GM19372 (cell line): Measurements from ENCODE around the gene LLGL2.
"Not testable (repeated sequence)": the region's sequence is repeated elsewhere in the genome, so short reads cannot be mapped to it uniquely, and the experiment has no call there.

ENCODE experiments used
- ATAC-seq: cut with Tn5 transposase; IDR thresholded peaks from one replicate; pipeline ENCODE4 v1.9.1; 2021; ENCODE audit warnings: mild to moderate bottlenecking, low read depth, moderate library complexity; ENCODE audit not compliant: unreplicated experiment

The LLGL2 gene

DNA sequence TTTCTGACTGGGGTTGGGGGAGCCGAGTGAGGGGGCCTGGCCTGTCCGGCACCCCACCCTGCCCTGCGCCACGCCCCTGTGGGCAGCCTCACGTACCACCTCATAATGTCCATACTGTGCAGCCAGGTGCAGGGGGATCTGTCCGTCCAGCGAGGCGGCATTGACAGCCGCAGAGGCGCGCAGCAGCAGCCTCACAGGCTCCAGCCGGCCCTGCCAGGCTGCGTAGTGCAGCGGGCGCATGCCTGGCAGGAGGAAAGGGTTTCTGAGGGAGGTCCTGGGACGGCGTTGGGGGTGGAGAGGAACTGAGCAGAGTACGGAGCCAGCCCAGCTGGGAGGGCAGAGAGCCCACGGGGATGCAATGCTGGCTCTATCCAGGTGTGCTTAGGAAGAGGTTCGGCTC is 18.6 kb upstream of the LLGL2 start:
- ATAC-seq = no peak

- no peak for ATAC-seq
Observed at GRCh38 chr17:75507733-75508719, 17.5 kb upstream of the LLGL2 start.

- no peak for ATAC-seq
Observed at GRCh38 chr17:75508931-75509361, 16.6 kb upstream of the LLGL2 start.

DNA sequence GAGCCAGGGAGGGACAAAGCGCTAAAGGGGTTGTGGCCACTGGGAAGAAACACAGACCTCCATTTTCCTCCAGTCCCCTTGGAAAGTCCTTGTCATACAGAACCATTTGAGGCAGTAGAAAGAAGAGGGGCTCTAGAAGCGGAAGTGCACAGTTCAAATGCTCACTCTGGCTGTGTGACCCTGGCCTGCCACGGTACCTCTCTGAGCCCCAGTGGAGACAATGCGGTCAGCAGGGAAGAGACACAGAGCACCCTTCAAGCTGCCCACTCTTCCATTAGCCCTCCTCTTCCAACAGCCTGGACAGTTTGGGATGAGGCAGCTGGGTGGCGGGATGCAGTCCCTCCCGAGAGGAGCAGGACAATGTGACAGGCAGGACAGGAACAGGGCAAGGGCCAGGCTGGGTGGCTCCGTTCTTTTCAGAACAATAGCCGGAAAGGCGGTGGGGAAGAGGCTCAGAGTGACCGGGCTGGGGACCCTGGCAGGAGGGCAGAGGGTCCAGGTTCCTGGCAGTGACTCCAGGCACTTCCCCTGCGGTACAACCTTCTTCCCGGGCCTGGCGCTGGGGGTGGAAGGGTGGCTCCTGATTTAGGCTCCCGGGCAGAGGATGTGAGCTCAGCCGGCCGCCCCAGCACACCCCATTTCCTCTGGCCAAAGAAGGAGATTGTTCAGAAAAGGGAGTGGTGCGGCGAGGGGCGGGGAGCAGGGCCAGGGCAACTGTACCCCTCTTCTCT is 15.8 kb upstream of the LLGL2 start:
- no peak for ATAC-seq

- ATAC-seq = no peak
Observed at GRCh38 chr17:75511270-75511609, 14.3 kb upstream of the LLGL2 start.

DNA sequence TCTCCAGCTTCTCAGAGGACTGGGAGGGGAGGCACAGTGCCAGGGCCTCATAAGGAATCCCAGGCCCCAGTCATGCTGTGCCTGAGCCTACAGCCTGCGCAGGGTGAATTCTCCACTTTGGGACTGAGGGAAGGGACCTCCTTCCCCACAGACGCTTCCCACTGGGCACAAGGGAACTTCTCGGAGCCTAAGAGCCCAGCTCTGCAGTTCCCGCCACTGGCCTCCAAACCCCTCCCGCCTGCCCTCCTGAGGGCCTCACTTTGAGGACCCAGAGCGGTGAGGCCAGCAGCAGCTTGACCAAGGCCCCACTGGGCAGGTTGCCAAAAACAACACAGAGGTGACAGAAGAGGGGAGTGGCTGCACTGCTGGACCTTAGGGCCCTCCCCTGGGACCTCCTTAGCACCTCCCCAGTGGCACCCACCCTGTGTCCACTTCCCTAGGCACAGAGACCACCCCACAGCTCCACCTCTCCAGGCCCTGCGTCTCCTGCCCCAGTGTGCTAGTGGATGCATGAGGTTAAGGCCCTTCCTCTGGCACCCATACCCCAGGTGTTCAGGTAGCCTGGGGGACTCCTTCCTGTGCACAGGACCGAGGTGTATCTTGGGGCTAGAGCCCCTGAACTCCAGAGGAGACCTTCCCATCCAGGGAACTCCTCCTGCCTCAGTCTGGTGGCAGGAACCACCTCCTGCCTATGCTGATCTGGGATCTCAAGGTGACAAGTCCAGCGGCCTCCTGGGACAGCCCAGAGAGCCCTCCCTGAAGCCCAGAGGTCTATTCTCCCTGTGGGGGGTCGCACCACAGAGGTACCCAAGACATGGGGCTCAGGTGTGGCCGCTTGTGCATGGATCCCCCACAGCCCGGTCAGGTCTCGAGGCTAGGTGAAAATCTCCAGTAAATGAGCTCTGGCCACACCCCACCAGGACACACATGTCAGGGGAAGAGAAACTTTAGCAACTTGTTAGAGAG is 13.6 kb upstream of the LLGL2 start:
- no peak for ATAC-seq

DNA sequence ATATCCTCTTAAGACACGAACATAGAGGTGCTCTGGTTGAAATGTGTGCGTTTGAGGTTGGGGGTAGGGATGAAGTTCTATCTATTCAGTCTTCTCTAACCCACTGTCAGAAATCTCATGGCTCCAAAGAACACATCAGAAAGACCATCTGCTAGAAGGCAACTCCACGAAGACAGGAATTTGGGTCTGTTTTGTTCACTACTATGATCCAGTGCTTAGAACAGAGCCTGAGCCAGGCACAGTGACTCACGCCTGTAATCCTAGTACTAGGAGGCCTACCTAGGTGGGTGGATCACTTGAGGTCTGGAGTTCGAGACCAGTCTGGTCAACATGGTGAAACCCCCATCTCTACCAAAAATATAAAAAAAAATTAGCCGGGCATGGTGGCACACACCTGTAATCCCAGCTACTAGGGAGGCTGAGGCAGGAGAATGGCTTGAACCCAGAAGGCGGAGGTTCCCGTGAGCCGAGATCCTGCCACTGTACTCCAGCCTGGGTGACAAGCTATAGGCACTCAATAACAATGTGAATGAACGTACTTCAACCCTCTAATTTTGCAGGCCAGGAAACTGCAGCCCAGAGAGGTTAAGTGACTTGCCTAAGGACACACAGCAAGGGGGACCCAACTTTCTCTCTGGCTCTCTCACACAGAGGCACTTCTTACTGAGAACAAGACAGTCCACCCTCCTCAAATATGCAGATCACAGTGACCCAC is 12.4 kb upstream of the LLGL2 start:
- ATAC-seq = no peak

- ATAC-seq = no peak
Observed at GRCh38 chr17:75513641-75514000, 11.9 kb upstream of the LLGL2 start.

DNA sequence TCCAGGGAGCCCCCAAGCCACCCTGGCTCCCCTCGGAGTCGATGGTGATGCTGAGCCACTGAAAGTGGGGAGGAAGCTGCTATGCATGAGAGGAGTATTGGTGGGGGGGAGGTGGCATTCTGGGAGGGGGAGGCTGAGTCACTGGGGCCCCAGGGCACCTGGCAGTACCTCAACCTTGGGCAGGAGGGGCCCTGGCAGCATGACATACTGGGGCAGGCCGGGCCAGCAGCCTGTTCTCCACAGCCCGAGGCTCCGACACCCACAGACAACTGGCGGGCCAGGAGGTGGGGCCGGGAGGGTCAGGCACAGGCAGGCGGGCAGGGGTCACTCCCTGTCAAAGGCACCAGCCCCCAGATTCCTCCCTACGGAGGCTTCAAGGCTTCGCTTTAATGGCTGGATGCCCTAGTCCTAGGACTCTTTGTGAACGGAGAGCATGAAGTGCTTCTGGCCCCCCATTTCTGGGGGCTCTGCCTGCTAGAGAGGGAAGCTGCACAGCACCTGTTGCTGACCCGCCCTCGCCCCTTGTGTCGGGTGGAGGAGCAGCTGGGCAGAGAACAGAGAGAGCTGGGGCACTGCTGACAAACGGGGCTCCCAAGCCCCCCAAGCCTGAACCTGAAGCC is 11.1 kb upstream of the LLGL2 start:
- ATAC-seq = no peak

DNA sequence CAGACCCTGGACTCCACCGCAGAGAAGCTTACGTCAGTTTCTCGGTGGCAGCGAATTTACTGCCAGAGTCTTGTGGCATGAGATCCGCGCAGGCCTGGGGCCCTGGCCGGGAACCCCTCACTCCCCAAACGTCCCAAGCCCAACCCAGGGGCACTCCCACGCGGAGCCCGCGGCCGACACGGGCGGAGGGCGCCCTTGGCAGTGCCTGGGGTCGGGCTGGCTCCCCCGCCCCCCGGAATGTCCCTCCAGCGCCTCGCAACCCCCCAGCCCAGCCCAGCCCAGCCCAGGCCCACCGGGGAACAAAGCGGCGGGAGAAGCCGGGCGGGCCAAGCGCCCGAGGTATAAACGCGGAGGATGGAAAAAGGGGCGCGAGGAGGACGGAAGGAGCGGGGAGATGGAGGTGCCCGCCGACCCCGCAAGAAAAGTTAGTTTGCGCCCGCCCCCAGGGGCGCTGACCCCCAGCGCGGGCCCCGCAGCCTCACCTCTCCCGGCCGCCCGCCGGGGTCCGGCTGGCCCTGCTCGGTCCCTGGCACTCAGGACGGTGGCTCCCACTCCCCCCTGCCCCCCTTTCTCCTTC is 10.5 kb upstream of the LLGL2 start:
- ATAC-seq = no peak

- ATAC-seq = peak; percentile 40
Observed at GRCh38 chr17:75515496-75516254, 9.8 kb upstream of the LLGL2 start, which contains the start of gene CASKIN2. Gene CASKIN2, minus strand, starts transcription at chr17:75515537. Its CDS starts 1,733 bp downstream, at chr17:75513804.

GRCh38 chr17:75516255-75516618 is 9.3 kb upstream of the LLGL2 start, which contains the start of gene TSEN54:
Gene TSEN54, plus strand, starts transcription at chr17:75516528. Its CDS starts 33 bp downstream, at chr17:75516561.
- peak; percentile 67 for ATAC-seq

- peak; percentile 16 for ATAC-seq
Observed at GRCh38 chr17:75516619-75517296, 8.7 kb upstream of the LLGL2 start.

GRCh38 chr17:75517297-75517865 is 8.1 kb upstream of the LLGL2 start:
- ATAC-seq = no peak

GRCh38 chr17:75518201-75518600 is 7.3 kb upstream of the LLGL2 start:
- ATAC-seq = no peak

- ATAC-seq = no peak
Observed at GRCh38 chr17:75518983-75519537, 6.4 kb upstream of the LLGL2 start.

GRCh38 chr17:75520413-75520812 is 5.1 kb upstream of the LLGL2 start:
- ATAC-seq = not testable (repeated sequence)
